GM21528 (cell line): Measurements from ENCODE around the gene ITPR1.

ENCODE experiments used
- ATAC-seq: cut with Tn5 transposase; IDR thresholded peaks from one replicate; pipeline ENCODE4 v1.9.1; 2021; ENCODE audit warnings: mild to moderate bottlenecking, moderate library complexity; ENCODE audit not compliant: unreplicated experiment, low FRiP score

Gene ITPR1

DNA sequence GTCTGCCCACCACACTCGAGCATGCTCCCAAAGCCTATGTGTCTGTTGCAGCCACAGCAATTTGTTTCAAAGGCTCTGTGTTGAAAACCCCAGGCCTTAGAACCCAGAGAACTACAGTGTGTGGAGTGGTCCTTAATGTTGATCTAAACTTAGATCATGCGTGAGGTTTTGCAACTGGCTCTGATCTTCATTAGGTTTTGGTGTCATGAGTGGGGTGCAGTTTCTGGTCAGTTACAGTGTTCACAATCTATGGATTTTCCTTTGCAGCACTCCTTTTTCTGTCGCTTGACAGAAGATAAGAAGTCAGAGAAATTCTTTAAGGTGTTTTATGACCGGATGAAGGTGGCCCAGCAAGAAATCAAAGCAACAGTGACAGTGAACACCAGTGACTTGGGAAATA, 273.1 kb downstream of the ITPR1 start:
- ATAC-seq: no peak

DNA sequence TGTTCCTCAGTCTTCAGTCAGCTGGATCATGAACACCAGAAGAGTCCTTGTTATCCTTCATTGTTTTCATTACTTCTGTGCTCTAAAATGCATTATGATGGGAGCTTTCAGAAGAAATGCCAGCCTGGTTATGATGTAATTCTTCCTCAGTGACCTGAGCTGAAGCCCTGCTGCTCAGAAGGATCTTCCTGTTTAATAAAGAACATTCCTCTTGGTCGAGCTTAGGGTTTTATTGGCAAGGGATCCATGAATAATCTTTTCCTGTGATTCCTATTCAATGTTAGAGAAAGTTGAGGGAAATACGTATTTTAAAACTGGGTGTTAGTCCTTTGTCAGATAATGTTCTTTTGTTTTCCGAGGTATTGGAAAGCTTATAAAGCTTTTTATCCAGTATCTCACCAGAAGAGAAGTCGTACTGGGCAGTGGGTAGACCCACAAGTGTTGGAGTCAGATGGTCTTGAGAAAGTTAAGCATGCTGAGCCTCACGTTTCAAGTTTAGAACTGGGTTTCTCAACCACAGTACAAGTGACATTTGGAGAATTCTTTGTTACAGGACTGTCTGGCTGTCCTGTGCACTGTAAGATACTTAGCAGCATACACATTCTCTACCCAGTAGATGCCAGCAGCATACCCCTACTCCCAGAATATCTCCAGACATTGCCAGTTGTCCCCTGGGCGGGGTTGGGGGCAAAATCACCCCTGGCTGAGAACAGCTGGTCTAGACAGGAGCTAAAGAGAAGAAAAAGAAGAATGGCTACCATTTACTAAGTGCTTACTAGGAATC, 273.8 kb downstream of the ITPR1 start:
- ATAC-seq: no peak

DNA sequence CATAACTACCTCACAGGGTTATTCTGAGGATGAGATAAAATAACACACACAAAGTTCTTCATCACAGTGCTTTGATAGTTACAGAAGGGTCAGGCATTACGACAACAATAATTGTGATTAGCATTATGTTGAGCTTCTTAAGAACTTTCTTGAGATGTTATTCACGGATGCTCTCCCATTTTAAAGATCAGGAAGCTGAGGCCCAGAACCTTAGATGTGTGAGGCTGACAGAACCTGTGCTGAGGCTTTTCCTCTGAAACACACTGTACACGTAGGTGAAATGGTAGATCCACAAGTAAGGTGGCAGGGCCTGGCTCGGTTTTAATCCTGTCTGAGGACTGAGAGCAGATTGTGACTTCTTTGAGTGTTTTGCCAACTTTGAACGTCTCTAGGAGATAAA, 274.9 kb downstream of the ITPR1 start:
- no peak for ATAC-seq

- ATAC-seq: no peak
Measured at GRCh38 chr3:4768521-4768920, 275.4 kb downstream of the ITPR1 start.

DNA sequence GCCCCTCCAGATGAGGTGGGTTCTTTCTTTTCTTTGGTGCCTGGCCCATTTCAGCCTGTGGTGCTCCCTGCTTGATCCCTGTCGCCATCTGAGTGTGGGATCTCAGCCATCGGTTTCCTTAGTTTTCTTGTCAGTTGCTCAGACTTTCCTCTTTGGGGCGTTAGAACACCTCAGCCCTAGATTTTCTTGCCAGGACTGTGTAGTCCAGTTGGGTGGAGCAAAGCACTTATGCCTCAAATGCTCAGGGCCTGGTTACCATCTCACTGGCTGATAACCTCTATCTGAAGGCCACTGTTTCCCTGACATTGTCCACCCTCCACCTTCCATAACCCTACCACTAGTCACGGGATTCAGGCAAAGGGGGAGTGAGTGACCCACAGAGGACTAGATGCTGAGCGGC, 277.4 kb downstream of the ITPR1 start:
- ATAC-seq: no peak

DNA sequence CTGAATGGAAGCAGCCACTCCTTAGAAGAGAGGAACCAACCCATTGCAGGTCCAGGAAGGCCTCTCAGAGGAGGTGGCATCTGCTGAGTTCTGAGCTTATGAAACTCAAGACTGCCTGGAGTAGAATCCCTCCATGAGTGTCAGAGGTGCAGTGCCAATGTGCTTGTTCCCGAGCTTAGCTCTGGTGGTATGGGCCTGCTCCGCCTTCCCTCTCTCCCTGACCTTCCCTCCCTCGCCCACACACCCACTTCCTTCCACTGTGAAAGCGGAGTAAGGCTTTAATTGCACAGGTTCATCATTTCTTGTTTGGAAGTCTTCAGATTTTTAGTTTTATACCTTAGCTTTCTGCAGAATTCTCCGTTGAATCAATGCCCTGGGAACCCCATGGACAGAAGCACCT, 278.1 kb downstream of the ITPR1 start:
- no peak for ATAC-seq

- ATAC-seq: no peak
Measured at GRCh38 chr3:4772171-4772804, 279.1 kb downstream of the ITPR1 start.

DNA sequence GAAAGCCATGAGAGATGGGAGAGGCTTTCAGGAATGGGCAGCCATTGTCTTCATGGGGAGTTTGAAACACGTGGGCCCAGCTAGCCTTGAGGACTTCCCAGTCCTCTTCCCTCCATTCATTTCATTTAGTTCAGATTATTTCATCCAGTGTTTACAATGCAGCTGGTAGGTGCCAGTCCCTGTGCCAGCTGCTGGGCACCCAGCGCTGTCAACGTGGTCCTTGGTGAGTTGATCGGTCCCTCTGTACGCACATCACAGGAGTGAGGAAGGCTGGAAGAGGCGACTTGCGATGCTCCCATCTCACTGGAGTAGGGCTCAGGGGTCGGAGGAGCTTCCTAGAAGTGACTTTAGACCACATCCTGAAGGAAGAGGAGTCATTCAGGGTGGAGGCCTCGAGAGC, 279.7 kb downstream of the ITPR1 start:
- ATAC-seq: no peak

DNA sequence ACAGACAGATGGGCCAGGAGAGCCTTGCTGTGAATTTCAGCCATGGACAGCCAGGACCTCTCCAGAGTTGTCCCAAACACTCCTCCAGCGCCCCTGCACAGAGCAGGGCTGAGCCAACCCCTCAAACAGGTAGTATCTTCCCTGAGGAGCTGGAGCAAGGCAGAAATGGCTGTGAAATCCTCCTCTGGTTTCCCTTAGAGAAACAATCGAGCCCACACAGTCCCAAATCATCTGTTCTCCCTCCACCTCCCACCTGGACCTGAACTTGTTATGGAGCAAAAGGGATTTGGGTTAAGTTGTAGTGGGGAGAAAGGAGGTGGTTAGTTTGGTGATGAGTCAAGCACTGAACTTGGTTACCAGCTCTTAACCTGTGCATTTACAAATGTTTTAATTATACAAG, 280.4 kb downstream of the ITPR1 start:
- ATAC-seq: no peak

DNA sequence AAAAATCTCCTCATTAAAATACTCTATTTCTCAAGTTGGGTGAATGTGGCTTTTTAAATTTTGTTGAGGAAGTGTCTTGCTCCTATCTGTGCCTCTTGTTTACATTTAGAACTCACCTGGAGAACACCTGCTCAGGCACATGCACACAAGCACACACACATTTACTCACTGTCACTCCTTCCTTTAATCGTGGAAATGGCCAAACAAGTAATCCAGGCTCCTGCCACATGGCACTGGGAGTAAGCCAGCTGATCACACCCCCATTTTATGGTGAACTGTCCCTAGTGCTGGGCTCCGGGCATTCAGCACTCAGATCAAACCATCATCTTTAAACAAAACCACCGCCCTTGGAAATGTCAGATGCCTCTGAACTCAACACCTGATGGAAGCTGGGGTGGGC, 281.4 kb downstream of the ITPR1 start:
- no peak for ATAC-seq

GRCh38 chr3:4776399-4776979, 283.3 kb downstream of the ITPR1 start:
- ATAC-seq: peak; percentile 40

DNA sequence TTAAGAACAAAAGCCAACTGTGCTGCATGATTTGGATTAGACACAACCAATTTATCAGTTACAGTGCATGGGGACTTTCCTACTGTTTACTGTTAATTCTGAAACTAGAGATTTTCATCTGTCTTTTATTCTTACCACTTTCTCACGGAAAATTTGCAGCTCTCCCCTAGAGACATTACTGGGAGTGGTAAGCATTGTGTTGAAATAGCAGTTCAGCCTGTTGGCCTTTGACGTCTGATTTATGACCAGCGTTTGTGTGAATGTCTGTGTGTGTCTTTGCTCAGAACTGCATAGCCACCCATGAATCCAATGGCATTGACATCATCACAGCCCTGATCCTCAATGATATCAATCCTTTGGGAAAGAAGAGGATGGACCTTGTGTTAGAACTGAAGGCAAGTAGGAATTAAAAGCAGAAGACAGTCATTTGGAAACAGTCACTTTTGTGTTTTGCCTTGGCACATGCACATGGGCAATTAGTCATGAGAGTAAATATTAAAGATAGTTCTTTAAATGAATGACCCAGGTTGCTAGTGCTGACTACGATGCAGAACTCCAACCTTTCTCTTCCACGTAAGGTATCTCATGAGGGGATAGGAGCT, 283.9 kb downstream of the ITPR1 start:
- peak; percentile 87 for ATAC-seq

GRCh38 chr3:4778119-4778518, 285.0 kb downstream of the ITPR1 start:
- ATAC-seq: no peak

DNA sequence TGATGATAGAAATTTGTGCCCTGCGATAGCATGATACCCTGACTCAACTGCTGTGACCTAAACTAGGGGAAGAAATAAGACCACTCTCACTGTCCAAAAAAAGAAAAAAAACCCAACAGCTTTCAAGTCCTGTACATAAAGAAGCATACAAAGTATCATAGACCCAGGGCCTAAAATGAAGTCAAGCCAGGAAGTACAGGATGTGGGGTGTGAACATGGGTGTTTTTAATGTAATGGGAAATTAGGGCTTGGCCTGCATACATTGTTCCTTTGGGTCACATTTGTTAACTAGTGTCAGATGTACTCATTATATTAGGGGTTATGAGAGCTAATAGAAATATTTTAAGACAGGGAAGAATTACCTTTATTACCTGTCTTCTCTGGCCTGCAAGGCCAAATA, 285.6 kb downstream of the ITPR1 start:
- no peak for ATAC-seq

- ATAC-seq: no peak
Measured at GRCh38 chr3:4780545-4780957, 287.4 kb downstream of the ITPR1 start.

GRCh38 chr3:4782095-4782494, 288.9 kb downstream of the ITPR1 start:
- no peak for ATAC-seq

- ATAC-seq: no peak
Measured at GRCh38 chr3:4785551-4785950, 292.4 kb downstream of the ITPR1 start.

- no peak for ATAC-seq
Measured at GRCh38 chr3:4786431-4786830, 293.3 kb downstream of the ITPR1 start.

DNA sequence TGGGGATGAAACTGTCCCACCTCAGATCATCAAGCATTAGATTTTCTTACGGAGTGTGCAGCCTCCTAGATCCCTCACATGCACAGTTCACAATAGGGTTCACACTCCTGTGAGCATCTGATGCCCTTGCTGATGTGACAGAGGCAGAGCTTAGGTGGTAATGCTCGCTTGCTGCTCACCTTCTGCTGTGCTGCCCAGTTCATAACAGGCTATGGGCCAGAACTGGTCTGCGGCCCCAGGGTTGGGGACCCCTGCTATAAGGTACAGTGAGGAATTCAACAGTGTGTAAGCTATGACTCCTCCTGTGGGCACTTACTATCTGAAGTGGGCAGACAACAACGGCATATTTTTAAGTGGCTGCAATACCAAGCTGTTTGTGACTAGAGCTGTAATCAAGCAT, 298.2 kb downstream of the ITPR1 start:
- ATAC-seq: no peak

DNA sequence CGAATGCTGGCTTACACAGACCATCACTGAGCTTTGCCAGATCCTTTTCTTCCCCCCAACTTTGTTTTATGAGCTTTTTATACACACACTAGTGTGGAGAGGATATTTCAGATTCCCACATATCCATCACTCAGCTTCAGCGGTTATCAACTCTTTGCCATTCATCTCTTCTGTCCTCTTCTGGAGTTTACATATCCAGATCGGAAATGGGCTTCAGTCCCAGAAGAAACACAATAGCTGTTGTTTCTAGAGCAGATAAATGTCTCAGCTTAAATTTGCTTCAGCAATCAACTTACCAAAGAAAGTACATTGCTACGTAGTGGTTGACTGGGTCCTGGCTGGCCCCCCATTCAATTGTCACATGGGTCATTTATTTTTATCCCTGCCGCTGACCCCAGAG, 300.2 kb downstream of the ITPR1 start:
- no peak for ATAC-seq

DNA sequence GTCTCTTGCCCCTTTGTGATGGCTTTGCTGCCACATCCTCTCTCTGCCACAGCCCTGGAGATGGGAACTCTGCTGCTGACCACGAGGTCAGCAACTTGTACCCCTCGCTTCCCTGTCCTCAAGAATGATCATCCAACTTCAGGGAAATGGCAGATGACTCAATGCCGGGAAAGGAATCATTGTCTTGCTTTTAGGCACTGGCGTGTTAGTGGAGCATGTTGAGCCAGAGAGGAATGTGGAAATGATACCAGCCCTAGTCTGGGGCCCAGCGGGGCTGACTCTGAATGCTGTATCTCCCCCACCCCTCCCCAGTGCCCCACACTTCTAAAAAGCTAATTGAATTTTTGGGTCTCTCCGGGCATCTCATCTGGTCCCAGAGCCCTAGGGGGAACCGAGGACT, 301.2 kb downstream of the ITPR1 start:
- ATAC-seq: no peak

DNA sequence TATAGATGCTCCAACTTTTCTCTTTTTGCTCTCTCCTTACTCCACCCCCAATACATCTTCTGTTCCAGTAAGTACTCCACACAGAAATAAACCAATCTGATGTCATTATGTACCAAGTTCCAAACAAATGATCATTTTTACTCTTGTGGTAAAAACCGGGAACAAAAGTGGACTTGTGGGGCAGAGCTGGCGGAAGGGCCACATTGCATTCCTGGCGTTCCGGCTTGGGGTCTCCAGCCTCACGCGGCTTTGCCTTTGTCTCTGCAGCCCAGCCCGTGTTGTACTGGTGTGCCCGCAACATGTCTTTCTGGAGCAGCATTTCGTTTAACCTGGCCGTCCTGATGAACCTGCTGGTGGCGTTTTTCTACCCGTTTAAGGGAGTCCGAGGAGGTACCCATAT, 301.6 kb downstream of the ITPR1 start:
- ATAC-seq: no peak
